K562 (cell line): ENCODE data around the gene CCDC9. TPM values are rescaled to one million over a fixed set of nuclear protein-coding genes. Genes with fewer than 3 reads are reported as not detected.
A peak's percentile ranks its signal among the peaks of the same experiment; 100 is the strongest.

ENCODE experiments used
- ARHGAP35 ChIP-seq: fragments of 450-650 bp; IDR thresholded peaks from 2 replicates; pipeline ENCODE4 v1.6.1; 2018; ENCODE audit not compliant: partially characterized antibody
- CBFA2T3 ChIP-seq: fragments of 450-650 bp; IDR thresholded peaks from 2 replicates; pipeline ENCODE4 v1.6.1; 2017
- CBX8 ChIP-seq: fragments of 200-600 bp; sonication (generic); IDR thresholded peaks from 2 replicates; pipeline ENCODE4 v1.6.1; 2012; ENCODE audit warnings: borderline replicate concordance, mixed run types, low read depth, mild to moderate bottlenecking, moderate library complexity, mixed read lengths, low read length, control low read depth, inconsistent platforms; ENCODE audit not compliant: poor library complexity, severe bottlenecking; ENCODE audit errors: extremely low read depth
- COPS2 ChIP-seq: fragments of 450-650 bp; conservative IDR thresholded peaks from 2 replicates; pipeline ENCODE4 v1.6.1; 2016; ENCODE audit warnings: mild to moderate bottlenecking, moderate library complexity
- FOXK2 ChIP-seq, 2 experiments: fragments of 450-650 bp; IDR thresholded peaks in 1 of 2; conservative IDR thresholded peaks in 1 of 2; 2 replicates each; pipeline ENCODE4 v1.6.1; 2016; ENCODE audit warnings: low read depth in 2 of 2, mild to moderate bottlenecking in 1 of 2
- FOXP1 ChIP-seq: sonication (generic); formaldehyde crosslinking; IDR thresholded peaks from 2 replicates; pipeline ENCODE4 v1.8.0; 2022; ENCODE audit warnings: mild to moderate bottlenecking, missing genetic modification reagents
- FOXP4 ChIP-seq: sonication (generic); formaldehyde crosslinking; IDR thresholded peaks from 2 replicates; pipeline ENCODE4 v1.8.0; 2022; ENCODE audit warnings: mild to moderate bottlenecking, missing genetic modification reagents, borderline replicate concordance
- GABPA ChIP-seq: fragments of 200-800 bp; sonication (Bioruptor generic); conservative IDR thresholded peaks from 2 replicates; pipeline ENCODE4 v1.6.1; 2016; ENCODE audit warnings: low read depth, missing genetic modification characterization, missing compliant biosample characterization
- HOMEZ ChIP-seq: fragments of 250-450 bp; sonication (Bioruptor Pico); IDR thresholded peaks from 2 replicates; pipeline ENCODE4 v1.4.0; 2020; ENCODE audit warnings: mild to moderate bottlenecking, moderate library complexity
- KLF6 ChIP-seq: fragments of 250-450 bp; sonication (Bioruptor Pico); IDR thresholded peaks from 2 replicates; pipeline ENCODE4 v1.4.0; 2020; ENCODE audit warnings: mild to moderate bottlenecking, moderate library complexity, borderline replicate concordance
- MAFK ChIP-seq: IDR thresholded peaks from 2 replicates; pipeline ENCODE4 v1.6.1; 2011; ENCODE audit warnings: low read length, improper control_type of control experiment
- MEIS2 ChIP-seq: fragments of 450-650 bp; IDR thresholded peaks from 2 replicates; pipeline ENCODE4 v1.6.1; 2014; ENCODE audit warnings: mild to moderate bottlenecking; ENCODE audit not compliant: partially characterized antibody
- NUFIP1 ChIP-seq: fragments of 450-650 bp; IDR thresholded peaks from 2 replicates; pipeline ENCODE4 v1.6.1; 2018; ENCODE audit not compliant: partially characterized antibody
- RBFOX2 ChIP-seq: fragments of 200-400 bp; formaldehyde crosslinking; IDR thresholded peaks from 2 replicates; pipeline ENCODE4 v1.6.1; 2017; ENCODE audit warnings: low read depth, mild to moderate bottlenecking, low read length, moderate library complexity
- SAFB2 ChIP-seq: fragments of 200-400 bp; formaldehyde crosslinking; IDR thresholded peaks from 2 replicates; pipeline ENCODE4 v1.6.1; 2018; ENCODE audit warnings: borderline replicate concordance, low read length, low read depth, moderate library complexity; ENCODE audit not compliant: severe bottlenecking
- SFPQ ChIP-seq: fragments of 200-400 bp; formaldehyde crosslinking; IDR thresholded peaks from 2 replicates; pipeline ENCODE4 v1.6.1; 2017; ENCODE audit warnings: mild to moderate bottlenecking, low read depth, low read length, moderate library complexity
- SP1 ChIP-seq: sonication (generic); formaldehyde crosslinking; IDR thresholded peaks from 2 replicates; pipeline ENCODE4 v1.8.1; 2022; ENCODE audit warnings: mild to moderate bottlenecking, missing genetic modification reagents
- TOE1 ChIP-seq, 2 experiments: fragments of 450-650 bp in 1 of 2; sonication (generic) in 1 of 2; formaldehyde crosslinking in 1 of 2; IDR thresholded peaks; 2 replicates each; pipeline versions ENCODE4 v1.7.1 to v1.8.0; 2016 to 2022; ENCODE audit warnings: borderline replicate concordance in 2 of 2, mild to moderate bottlenecking in 2 of 2, antibody characterized with exemption in 1 of 2, inconsistent platforms in 1 of 2, low read depth in 1 of 2, missing genetic modification reagents in 1 of 2, moderate library complexity in 1 of 2
- ZFX ChIP-seq: sonication (generic); formaldehyde crosslinking; IDR thresholded peaks from 2 replicates; pipeline ENCODE4 v1.8.0; 2022; ENCODE audit warnings: mild to moderate bottlenecking, missing genetic modification reagents, moderate library complexity
- ZNF133 ChIP-seq: fragments of 250-450 bp; sonication (Bioruptor Pico); IDR thresholded peaks from 2 replicates; pipeline ENCODE4 v1.4.0; 2020; ENCODE audit warnings: mild to moderate bottlenecking
- polyA plus RNA-seq, 8 experiments: library from polyadenylated mRNA; depleted of rRNA in 4 of 8; stranded (reverse) in 5 of 8; unstranded in 3 of 8; fragments of >200 nt; fragmentation: Nextera tagmentation in 2 of 8; fragmentation: Illumina TruSeq in 1 of 8; extraction: Ambion mirVana in 2 of 8; extraction: Trizol in 1 of 8; gene quantifications; 2 replicates each; pipeline versions ENCODE4 v1.2.1 to v1.2.3, GENCODE V29; 2011 to 2014; ENCODE audit warnings: inconsistent platforms in 1 of 8, missing spikeins in 1 of 8
- total RNA-seq, 7 experiments: library from RNA; depleted of rRNA in 6 of 7; stranded (reverse); fragments of >200 nt in 6 of 7; fragmentation: Illumina TruSeq in 2 of 7; extraction: Trizol in 2 of 7; gene quantifications; 2 replicates each; pipeline versions ENCODE4 v1.2.1 to v1.2.3, GENCODE V29; 2011 to 2021; ENCODE audit warnings: low replicate concordance in 1 of 7

CCDC9 gene
- total and polyA plus RNA-seq, 9 of the 15 experiments (the other 6 are each of a cell fraction or from before 2014, with no cell fraction given) = 0.23 to 38.6 (median 8.4) TPM

- TF ChIP-seq CBFA2T3 = no peak
- TF ChIP-seq MAFK = no peak
- no peak for TF ChIP-seq NUFIP1
- TF ChIP-seq HOMEZ (CRISPR knock-in tag) = no peak
- no peak for TF ChIP-seq FOXP1 (CRISPR knock-in tag)
- no peak; the same call in 1 of the 2 replicates for TF ChIP-seq RBFOX2
- TF ChIP-seq SP1 (CRISPR knock-in tag) = peak; percentile 91
- TF ChIP-seq FOXP4 (CRISPR knock-in tag) = no peak
- no peak for TF ChIP-seq SAFB2
- TF ChIP-seq SFPQ = no peak
- no peak for TF ChIP-seq TOE1 (IDR thresholded peaks at IDR 0.05; ENCODE audit: borderline replicate concordance)
- no peak for TF ChIP-seq TOE1 (CRISPR knock-in tag; IDR thresholded peaks at IDR 0.05; ENCODE audit: borderline replicate concordance, low read depth)
- TF ChIP-seq ZFX = no peak
- peak; percentile 76 for TF ChIP-seq GABPA (tag)
- TF ChIP-seq FOXK2 (conservative IDR thresholded peaks at IDR 0.05 in 1 of 2, IDR thresholded peaks at IDR 0.05 in 1 of 2; ENCODE audit: low read depth in 2 of 2) = peak; percentile 35 to 56; a peak in 1 of 4 replicates
- TF ChIP-seq CBX8 = no peak
- TF ChIP-seq KLF6 (CRISPR knock-in tag) = no peak
- no peak for TF ChIP-seq MEIS2
- no peak for TF ChIP-seq ARHGAP35
- no peak for TF ChIP-seq ZNF133 (CRISPR knock-in tag)
- TF ChIP-seq COPS2 = no peak
Observed at GRCh38 chr19:47256693-47257410, 527 bp downstream of the CCDC9 start (continued).
